RWPE2 (cell line): Measurements from ENCODE around the gene MACROD2.
A peak's percentile ranks its signal among the peaks of the same experiment; 100 is the strongest.

Source experiments
- ATAC-seq: fragments of 200-7000 bp; cut with Tn5 transposase; 3 replicates; pipeline ENCODE4 v1.9.1; 2021; ENCODE audit warnings: low read depth
- DNase-seq: peaks from one replicate; pipeline ENCODE4 v3.0.0-alpha.2; 2020; ENCODE audit warnings: low spot score
- H3K27ac ChIP-seq: fragments of 450-650 bp; 2 replicates; pipeline ENCODE4 v1.5.1; 2017; ENCODE audit warnings: mild to moderate bottlenecking; ENCODE audit not compliant: poor library complexity, severe bottlenecking
- H3K27me3 ChIP-seq: fragments of 250-450 bp; sonication (Bioruptor Pico); 2 replicates; pipeline ENCODE4 v1.5.1; 2021; ENCODE audit warnings: mild to moderate bottlenecking, moderate library complexity; ENCODE audit not compliant: insufficient read depth, poor library complexity, severe bottlenecking
- H3K36me3 ChIP-seq: fragments of 250-450 bp; sonication (Bioruptor Pico); 2 replicates; pipeline ENCODE4 v1.5.1; 2020; ENCODE audit warnings: low read depth, mild to moderate bottlenecking, moderate library complexity
- H3K4me1 ChIP-seq: fragments of 250-450 bp; sonication (Bioruptor Pico); 2 replicates; pipeline ENCODE4 v1.5.1; 2021; ENCODE audit warnings: mild to moderate bottlenecking, moderate library complexity; ENCODE audit not compliant: insufficient read depth, poor library complexity, severe bottlenecking
- H3K4me3 ChIP-seq: fragments of 250-450 bp; sonication (Bioruptor Pico); 2 replicates; pipeline ENCODE4 v1.5.1; 2021; ENCODE audit warnings: mild to moderate bottlenecking, moderate library complexity; ENCODE audit not compliant: severe bottlenecking
- H3K9me3 ChIP-seq: fragments of 250-450 bp; sonication (Bioruptor Pico); 2 replicates; pipeline ENCODE4 v1.5.1; 2021; ENCODE audit warnings: mild to moderate bottlenecking, moderate library complexity; ENCODE audit not compliant: severe bottlenecking
- TF ChIP-seq, protein P1 (sequence below): fragments of 450-650 bp; IDR thresholded peaks from one replicate; pipeline ENCODE4 v1.5.1; 2017; ENCODE audit warnings: mild to moderate bottlenecking, moderate library complexity; ENCODE audit not compliant: poor library complexity, severe bottlenecking

Gene MACROD2

GRCh38 chr20:14336686-14337085, 341.4 kb downstream of the MACROD2 start:
- H3K9me3 ChIP-seq = no peaks in the 10 kb centered on the region
- TF ChIP-seq, protein P1, sequence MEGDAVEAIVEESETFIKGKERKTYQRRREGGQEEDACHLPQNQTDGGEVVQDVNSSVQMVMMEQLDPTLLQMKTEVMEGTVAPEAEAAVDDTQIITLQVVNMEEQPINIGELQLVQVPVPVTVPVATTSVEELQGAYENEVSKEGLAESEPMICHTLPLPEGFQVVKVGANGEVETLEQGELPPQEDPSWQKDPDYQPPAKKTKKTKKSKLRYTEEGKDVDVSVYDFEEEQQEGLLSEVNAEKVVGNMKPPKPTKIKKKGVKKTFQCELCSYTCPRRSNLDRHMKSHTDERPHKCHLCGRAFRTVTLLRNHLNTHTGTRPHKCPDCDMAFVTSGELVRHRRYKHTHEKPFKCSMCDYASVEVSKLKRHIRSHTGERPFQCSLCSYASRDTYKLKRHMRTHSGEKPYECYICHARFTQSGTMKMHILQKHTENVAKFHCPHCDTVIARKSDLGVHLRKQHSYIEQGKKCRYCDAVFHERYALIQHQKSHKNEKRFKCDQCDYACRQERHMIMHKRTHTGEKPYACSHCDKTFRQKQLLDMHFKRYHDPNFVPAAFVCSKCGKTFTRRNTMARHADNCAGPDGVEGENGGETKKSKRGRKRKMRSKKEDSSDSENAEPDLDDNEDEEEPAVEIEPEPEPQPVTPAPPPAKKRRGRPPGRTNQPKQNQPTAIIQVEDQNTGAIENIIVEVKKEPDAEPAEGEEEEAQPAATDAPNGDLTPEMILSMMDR = no peak
- peak; percentile 66 for ATAC-seq
- DNase-seq = no peak
- H3K4me1 ChIP-seq = peaks cover 12% of the 10 kb centered on the region
- no peaks in the 10 kb centered on the region for H3K36me3 ChIP-seq
- H3K4me3 ChIP-seq = peak overlapping the region; percentile 43
- H3K27ac ChIP-seq = peak overlapping the region; percentile 58
- H3K27me3 ChIP-seq = no peaks in the 10 kb centered on the region

GRCh38 chr20:14337400-14338171, 342.3 kb downstream of the MACROD2 start, which contains the start of gene FLRT3:
TSS of gene FLRT3 (minus strand) at chr20:14337612. CDS start at chr20:14327506, 10,106 bp downstream.
- Histone ChIP-seq H3K4me3 (peak within 1 kb of the TSS; percentile 43), H3K4me1 (peaks cover 12% of the 10 kb centered on the region), H3K27ac (peak within 1 kb of the TSS; percentile 58), H3K27me3 (no peaks in the 10 kb centered on the region), H3K36me3 (no peaks in the 10 kb centered on the region), H3K9me3 (no peaks in the 10 kb centered on the region)
- ATAC-seq (peak; percentile 93), DNase-seq (peak; percentile 86)
- TF ChIP-seq, protein P1 = peak; percentile 98

- DNase-seq = no peak
- no peak for ATAC-seq
- Histone ChIP-seq H3K9me3 (no peaks in the 10 kb centered on the region), H3K27me3 (no peaks in the 10 kb centered on the region), H3K4me1 (no peaks in the 10 kb centered on the region), H3K36me3 (no peaks in the 10 kb centered on the region), H3K27ac (no peak overlapping the region), H3K4me3 (no peak overlapping the region)
- TF ChIP-seq, protein P1 = no peak
These were observed 346.5 kb downstream of the MACROD2 start for GRCh38 chr20:14341801-14342200.

DNA sequence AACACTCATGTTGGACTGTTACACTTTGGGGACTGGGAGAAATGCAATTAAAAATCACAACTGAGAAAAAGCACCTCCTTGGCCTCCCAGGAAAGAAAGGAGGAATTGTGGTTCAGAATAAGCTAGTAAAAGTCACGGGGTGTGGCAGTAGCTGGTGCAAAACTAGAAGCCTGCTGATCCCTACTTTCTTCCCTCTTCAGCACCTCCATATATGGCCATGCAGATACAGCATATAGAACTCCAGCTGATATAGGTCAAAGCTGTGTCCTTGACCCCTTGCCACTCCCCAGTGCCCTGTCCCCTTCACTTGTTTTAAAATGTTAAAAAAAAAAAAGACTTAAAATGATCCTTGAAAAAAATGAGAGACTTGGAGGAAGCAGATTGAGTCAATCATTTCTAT, 347.6 kb downstream of the MACROD2 start:
- Histone ChIP-seq H3K4me3 (no peak overlapping the region), H3K27ac (no peak overlapping the region), H3K9me3 (no peaks in the 10 kb centered on the region), H3K36me3 (no peaks in the 10 kb centered on the region), H3K4me1 (no peaks in the 10 kb centered on the region), H3K27me3 (no peaks in the 10 kb centered on the region)
- ATAC-seq (no peak), DNase-seq (no peak)
- TF ChIP-seq, protein P1 = no peak

DNA sequence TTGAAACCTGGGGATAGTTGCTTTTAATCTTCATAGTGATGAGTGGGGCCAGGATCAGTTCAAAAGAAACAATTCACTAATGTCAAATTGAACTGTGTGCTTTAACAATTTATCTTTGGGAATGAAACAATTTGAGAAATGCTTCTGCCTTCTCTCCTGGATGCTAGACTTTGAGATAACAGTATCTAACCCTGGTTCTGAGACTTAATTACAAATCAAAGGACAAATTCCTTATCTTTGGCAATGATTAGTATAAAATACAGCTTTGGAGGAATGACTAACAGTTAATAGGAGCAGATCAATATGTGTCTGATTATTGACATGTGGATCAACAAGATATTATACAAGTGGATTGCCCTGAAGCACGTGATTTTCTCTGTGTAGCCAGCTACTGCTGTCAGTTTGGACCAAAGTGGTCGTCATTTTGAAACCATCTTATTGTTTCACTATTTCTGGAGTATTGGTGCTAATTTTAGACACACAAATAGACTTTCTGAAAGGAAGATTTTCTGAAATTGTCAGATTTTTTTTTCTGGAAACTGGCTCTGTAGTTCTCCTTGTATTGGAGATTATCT, 348.3 kb downstream of the MACROD2 start:
- TF ChIP-seq, protein P1 = no peak
- DNase-seq (no peak), ATAC-seq (no peak)
- Histone ChIP-seq H3K4me3 (no peak overlapping the region), H3K27ac (no peak overlapping the region), H3K27me3 (no peaks in the 10 kb centered on the region), H3K4me1 (no peaks in the 10 kb centered on the region), H3K36me3 (no peaks in the 10 kb centered on the region), H3K9me3 (no peaks in the 10 kb centered on the region)
